Germinal center (tissue), 1 donor: Measurements from ENCODE around the gene LGALS3BP.

Experiments
- DNase-seq: peaks from one replicate; pipeline ENCODE4 v3.0.0; 2012; ENCODE audit warnings: mixed read lengths, low spot score

LGALS3BP gene

DNA sequence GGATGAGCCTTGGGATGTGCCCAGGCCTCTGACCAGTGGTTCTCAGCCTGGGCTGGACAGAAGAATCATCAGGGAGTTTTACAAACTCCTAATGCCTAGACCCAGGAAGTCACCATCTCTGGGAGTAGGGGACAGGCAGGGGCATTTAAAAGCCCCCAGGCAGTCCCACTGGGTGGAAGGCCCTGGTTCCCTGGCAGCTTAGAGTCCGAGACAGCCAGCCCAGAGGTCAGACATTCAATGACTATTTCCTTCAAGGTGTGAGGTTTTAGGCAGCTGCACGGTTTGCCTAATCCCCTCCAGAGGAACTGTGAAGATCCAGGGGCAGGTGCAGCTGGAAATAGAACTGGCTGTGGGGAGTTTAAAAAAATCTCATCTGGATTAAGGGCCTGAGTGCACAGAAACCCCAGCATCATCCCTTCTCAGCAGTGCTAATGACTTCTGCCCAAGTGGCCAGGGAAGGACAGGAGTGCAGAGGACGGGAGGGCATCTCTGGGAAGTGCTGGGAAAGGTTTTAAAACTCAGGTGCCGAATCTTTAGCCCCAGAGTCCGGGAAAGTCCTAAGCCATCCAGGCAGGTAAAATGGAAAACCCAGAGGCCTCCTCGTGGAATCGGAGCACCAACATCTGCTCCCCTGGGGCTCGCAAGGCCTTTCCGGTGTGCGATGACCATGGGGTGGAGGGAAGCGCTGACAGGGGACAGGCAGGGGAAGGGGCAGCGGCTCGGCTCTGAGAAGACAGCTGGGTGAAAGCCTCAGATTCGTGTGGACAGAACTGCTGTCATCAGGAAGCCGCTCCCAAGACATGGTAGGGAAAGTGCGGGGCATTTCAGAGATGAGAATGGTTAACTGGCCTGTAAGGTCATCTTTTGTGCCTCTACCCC, 1.5 kb upstream of the LGALS3BP start:
- no peak for DNase-seq

DNA sequence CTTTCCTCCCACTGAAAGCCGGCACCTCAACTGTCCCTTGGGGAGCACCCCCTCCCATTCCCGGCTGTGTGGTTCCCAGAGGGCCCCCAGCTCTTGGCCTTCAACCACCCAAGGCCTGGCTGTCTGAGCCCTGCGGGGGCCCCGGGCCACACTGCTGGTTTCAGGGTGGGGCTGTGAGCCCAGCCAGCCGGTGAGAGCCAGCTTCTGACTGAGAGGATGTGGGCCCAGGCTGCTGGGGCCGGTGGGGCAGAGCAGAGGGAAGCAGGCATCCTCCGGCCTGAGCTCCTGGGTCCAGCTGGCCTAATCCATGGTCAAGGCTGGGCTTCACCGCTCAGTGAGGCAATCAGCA, 875 bp upstream of the LGALS3BP start:
- DNase-seq, result no peak

DNA sequence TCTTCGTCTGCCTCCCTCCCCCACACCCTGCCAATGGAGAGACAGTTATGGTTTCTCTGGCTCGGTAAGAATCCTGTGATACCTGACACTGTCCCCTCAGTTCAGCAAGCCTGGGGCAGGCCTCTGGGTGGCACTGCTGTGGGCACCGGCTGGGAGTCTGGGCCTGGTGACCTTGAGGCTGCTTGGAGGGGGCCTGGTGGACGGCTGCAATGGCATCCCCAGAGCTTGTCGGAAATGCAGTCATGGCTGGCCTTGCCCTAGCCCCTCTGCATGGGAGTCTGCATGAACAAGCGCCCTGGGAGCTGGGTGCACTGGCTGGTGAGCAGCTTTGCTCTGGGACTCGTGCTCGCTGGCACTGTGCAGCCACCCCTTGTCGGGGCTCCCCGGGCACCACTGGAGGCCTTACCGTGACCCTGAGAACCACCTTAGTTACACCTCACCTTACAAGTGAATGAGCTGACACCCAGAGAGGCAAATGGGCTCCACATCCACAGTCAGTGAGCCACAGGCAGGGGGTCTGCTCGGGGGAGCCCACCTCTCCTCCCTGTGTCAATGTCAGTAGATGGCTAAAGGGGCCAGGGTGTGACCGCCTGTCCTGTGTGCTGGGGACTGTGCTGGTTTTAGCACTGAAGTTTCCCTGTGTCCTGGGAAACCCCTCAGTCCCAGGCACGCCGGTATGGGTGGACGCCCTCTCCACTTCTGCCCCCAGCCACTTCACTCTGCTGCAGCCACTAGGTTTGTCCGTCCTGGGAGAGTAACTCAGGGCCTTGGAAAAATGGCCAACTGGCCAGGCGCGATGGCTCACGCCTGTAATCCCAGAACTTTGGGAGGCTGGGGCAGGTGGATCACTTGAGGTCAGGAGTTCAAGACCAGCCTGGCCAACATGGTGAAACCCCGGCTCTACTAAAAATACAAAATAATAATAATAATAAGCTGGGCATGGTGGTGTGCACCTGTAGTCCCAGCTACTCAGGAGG, 1.4 kb downstream of the LGALS3BP start:
- no peak for DNase-seq

DNA sequence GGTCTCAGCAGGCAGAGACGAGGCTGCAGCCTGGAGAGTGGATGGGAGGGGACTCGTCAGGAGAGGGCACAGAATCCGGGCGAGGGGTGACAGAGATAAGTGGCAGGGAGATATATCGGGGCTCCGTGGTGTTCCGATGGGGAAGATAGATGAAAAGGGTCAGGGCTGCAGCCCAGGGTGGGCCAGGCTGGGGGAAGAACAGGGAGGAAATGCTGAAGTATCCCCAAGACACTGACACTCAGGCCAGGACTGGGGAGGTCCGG, 2.1 kb downstream of the LGALS3BP start:
- no peak for DNase-seq

DNA sequence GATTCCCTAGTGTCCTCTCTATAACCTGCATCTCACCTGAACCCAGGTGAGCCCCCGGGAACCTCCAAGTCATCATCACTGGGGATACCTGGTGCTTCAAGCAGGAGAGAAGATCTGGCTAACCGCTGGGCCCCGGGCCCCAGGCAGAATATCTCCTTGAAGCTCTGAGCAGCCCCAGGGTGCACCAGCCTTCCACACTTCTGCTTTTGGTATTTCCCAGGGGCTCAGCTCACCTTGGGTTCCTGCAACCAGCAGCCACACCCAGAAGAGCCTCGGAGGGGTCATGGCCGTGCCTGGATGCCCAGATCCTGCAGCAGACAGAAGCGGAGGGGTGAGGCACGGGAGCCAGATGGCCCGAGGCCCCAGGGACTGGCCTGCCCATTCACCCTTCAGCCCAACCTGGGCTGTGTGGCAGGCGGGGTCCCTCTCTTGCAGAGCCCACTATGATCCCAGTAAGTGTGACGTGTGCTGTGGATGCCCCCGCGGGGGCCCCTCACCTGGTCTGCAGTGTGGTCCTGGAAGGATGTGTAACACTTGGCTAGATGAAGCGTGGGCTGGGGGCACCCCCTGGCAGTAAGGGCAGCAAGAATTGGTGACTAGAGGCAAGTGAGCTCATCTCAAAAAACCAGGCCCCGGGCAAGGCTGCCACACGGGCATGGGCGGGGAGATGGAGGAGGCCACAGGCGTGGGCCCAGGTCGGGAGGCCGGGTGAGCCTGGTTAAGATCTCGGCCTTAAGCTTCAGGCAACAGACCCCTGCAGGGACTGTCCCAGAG, 2.6 kb downstream of the LGALS3BP start:
- DNase-seq, result peak; percentile 38

DNA sequence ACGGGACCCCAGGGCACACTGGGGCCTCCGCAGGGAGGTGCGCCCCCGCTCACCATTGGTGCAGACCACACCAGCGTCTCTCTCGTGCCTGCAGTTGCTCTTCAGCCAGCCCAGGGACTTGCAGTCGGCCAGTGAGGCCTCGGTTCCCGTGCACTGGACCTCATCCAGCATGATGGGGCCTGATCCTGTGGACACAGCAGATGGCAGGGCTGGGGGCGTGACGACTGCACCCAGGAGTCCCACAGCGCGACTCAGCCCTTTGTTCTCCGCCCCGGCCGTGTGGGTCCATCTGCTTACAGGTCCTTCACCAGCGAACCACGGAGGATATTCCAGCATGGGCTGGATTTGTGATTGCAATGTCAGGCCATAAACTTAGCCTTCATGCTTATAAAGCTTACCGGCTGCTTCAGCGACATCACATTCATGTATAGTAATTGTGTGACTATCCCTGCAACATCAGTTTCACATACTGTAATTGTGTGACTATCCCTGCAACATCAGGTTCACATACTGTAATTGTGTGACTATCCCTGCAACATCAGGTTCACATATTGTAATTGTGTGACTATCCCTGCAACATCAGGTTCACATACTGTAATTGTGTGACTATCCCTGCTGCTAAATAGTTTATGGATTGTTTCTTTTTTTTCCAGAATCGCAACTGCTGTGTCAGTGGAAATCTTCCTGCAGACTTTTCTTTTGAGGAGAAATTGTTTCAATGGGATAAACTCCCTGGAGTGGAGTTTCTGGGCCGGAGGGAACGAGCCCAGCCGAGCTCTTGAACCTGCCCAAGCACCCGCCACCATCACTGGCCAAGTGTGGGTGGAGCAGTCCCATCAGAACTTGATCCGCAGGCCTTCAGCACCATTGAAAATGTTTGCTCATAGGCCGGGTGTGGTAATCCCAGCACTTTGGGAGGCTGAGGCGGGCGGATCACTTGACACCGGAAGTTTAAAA, 4.8 kb downstream of the LGALS3BP start:
- no peak for DNase-seq

DNA sequence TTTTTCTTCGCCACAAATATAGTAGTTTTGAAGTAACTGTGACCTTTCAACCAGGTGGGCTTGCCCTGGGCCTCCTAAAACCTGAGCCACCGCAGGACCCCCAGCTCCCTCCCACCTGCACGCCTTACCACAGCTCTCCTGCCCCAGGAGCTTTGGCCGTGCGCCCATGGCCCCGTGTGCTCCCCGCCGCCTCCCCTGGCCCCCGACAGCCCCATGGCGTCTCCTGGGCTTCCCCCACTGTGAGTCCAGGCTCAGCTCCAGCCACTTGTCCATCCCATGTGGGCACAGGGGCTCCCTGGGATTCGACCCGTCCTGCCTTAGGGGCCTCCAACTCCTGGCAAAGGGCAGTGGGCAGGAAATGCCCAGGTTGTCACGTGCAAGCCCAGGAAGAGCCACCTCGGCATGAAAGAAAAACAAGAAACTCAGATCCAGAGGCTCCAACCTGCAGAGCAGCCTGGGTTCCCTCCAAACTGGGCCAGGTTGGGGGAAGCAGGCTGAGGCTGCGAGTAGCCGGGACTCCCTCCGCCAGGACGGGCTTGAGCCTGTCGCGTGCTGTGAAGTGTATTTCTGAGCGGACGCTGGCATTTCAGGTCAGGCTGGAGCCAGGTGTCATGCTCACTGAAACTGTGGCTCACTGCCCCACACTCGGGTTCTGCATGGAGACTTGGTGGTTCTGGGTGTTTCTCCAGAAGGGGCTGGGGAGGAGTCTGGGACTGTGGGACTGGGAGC, 5.8 kb downstream of the LGALS3BP start:
- no peak for DNase-seq

DNA sequence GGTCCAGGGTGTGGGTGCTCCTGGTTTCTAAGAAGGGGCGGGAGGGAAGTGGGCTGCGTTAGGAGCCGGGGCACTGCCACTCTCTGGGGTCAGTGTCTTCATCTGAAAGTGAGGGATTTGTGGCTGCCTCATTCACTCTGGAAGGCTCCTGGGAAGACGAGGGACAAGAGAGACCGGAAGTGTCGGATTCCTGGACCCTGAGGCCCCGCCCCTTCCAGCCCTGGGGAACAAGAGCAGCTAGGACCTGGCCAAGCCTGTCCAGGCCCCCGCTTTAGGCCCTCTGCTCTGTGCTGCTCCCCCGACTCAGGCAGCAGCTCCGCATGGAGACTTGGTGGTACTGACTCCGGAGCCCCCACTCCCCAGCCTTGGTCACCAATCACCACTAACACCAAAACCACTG, 6.5 kb downstream of the LGALS3BP start:
- no peak for DNase-seq

DNA sequence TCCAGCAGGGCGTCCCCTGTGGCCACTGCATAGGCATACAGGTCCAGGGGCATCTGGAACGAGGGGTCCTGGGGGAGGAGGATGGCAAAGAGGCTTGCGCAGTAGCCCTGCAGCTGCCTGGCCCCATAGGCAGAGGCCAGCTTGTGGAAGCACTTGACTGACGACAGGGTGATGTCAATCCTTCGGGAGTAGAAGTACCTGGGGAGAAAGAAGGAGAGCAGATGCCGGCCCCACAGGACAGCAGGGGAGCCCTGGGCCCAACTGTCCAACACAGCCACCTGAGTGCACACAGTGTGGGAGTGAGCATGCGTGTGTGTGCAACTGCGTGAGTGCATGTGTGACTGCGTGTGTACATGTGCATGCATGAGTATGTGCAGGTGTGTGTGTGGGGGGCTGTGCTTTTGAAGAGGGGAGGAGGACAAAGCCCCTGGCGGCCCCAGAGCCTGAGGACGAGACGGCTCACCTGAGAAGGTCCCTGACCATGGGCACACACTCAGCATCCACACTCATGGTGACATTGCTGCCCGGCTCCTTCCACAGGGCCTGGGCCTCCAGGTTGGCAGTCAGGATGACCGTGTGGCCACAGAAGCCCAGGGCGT, 7.1 kb downstream of the LGALS3BP start:
- no peak for DNase-seq

DNA sequence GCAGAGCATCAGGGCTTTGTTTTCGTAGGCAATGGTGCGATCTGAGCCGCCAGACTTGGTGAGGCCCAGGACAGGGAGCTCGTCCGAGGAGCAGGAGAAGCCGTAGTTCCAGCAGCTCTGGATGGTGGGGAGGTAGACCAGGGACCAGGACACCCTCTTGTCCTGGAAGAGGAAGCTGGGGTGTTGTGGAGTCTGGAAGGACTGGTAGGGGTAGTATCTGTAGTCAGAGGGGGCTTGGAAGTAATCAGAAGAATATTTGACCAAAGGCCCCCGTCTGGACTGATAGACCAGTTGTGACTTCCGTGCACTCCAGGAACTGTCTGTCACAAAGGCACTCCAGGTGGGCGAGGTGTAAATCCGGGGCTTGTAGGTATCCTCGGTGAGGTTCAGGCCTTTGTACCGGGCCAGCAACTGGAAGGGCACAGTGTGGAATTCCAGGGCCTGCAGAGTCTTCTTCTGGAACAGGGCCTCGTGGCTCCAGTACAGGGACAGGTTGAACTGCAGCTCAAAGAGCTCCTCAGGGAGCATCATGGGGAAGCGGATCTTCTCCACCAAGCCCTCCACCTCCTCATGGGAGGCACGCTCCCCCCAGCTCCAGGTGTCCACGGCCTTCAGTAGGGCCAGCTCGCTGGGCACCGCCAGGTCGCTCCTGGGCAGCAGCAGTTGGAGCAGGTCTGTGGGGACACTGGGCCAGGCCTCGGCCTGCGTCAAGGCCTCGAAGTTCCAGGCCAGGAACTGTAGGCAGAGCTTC, 7.8 kb downstream of the LGALS3BP start:
- DNase-seq, result no peak

DNA sequence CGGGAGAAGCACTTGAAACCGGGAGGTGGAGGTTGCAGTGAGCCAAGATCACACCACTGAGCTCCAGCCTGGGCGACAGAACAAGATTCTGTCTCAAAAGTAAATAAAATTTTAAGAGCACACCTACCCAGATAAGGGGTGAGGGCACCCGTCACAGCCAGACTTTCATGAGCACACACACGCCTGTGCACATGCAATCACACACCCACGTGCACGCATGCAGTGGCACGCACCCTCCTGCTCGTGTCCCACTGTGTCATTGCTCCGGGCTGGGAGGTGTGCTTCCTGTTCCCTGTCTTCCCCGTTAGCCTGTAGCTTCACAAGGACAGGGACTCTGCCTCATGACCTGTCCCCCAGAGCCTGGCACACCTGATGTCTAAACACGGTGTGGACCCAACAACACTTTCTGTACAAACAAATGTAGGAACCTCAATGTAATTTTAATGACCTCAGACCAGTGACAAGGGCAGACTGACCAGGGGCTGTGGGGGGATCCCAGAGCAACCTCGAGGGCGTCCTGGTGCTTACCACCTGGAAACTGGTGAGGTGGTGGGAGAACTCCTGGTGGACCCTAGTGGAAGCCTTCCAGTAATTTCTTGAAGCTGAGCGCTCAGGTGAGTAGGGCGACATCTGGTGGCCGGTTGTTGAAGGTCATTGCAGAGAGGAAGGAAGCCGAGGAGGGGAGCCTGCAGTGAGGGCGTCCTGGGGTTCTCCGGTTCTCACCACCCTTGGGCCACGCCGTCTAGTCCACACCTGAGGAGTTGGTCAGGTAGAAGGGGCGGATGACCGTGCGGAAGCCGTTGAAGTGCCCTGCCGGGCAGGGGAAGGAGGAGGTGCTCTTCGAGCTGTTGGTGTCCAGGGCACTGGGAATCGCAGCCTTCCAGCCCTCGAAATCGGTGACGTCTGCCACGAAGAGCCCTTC, 8.6 kb downstream of the LGALS3BP start:
- peak; percentile 75 for DNase-seq

DNA sequence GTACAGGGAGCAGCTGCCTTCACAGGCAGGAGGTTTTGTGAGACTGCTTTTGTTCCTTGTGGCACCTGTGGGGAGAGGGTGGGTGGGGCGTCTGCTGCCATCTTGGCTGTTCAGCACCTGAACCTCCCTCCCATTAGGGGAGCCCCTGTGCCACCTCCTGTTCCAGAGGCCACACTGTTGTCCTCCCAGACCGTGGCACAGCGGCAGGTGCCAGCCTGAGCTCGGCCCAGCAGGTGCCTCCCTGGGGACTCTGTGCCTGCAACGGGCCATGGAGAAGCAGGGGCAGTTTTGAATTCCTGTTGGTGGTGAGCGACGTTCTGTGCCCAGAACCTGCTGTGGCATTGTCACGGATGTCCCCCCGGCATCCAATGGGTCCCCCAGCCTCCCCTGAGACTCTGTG, 9.9 kb downstream of the LGALS3BP start:
- DNase-seq, result no peak

DNA sequence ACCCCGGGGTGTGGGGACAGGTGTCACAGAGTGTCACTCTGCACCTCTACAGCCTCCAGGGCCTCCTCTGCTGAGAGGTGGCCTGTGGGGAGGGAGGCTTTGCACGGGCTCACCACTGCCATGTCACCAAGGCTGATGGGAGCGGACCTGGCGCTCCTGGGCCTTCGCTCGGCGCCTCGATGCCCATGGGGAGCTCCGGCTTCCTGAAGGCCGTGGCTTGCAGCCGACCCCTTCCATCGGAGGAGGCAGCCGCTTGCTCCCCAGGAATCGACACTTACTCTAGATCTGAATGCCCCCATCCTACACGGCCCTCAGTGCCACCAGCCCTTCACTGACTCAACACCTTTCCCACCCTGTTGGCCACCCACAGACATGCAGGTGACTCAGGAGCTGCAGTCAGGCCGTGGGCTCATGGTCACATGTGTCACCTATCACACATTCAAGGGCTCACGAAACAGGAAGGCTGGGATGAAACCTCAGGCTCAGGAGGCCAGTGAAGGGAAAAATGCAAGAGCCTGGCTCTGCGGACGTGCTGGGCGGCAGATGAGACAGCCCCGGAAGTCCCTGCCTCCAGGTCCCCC, 11.9 kb downstream of the LGALS3BP start:
- no peak for DNase-seq

DNA sequence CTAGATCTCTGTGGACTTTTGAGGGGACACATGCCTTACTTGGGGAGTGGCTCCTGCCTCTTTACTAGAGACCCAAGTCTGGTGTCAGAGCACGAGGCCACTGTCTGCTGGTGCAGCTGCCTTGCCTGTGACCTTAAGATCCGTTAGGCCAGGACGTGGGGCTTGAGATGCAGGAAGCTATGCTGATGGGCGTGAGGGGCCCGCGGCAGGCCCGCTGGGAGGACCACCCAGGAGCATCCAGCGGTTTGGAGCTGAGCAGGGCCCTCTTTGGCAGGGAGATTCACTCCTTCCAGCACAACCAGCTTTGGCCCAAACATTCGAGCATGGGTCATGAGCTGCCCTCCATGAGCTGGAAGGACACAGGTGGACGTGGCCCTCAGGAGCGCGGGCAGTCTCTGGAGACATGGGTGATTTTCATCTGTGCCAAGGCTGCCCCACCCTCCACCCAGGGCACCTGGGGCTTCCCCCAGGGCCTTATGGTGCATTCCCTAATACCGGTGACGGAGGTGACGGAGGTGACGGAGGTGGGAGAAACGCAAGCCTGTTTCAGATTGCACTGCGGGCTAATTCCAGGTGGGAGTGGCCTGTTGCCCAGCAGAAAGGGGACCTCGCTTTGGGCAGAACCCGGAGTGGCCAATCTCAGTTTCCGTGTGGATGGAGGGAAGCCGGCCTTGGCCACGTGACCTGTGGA, 12.7 kb downstream of the LGALS3BP start:
- no peak for DNase-seq

DNA sequence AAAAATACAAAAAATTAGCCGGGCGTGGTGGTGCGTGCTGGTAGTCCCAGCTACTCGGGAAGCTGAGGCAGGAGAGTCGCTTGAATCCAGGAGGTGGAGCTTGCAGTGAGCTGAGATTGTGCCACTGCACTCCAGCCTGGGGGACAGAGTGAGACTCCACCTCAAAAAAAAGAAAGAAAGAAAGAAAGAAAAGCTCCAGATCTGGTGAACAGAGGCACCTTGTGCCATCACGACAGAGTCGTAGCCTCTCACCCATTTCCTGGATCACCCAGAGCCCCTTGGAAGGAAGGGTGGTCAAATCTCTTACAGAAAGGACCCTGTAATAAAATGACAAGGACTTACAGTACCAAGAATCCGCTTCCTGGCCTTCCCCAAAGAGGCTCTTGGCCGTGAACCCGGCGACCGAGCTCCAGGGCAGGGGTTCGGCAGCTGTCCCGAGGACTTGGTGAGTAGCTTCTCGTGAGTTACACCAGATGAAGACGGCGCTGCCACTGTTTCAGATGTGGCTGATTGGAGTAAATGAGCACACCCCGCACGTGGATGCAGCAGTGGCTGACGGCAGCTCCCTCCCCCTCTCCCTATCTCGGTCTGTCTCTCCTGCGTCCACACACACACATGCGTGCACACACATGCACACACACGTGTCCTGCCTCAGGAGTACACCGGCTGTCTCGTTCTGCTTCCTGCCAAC, 13.5 kb downstream of the LGALS3BP start:
- DNase-seq, result no peak

DNA sequence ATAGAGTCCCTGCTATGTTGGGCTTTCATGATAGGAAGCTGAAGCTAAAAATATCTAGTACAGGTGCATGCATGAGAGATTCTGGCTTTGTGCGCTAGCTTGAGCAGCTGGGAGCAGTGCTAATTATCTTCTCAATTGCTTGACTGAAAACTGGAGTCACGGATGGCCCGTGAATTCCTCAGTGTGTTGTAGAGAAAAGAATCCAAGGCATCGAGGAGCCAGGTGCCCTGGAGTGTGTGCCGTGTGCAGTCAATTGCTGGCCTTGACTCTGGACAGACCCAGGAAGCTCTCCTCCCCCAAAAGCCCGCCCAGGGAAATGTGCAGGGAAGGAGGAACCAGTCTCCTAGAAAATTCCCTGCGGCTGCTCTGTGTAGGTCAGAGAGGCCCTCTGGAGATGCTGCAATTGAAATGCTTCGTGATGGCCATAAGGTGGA, 14.2 kb downstream of the LGALS3BP start:
- no peak for DNase-seq

DNA sequence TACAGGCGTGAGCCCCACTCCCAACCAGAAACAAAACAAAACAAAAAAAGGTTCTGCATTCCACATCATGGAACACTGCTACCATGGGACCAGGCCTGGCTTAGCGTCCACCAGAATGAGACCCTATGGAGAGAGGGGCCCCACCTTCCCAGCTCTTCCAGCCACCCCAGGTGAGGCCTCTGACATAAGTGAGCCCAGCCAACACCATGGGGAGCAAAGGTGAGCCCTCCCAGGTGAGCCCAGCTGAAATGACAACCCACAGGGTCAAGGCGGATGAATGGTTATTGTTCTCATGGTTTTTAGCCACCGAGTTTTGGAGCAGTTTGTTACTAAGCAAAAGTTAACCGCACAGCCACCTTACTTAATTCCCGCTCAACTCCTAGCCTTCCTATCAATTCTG, 16.3 kb downstream of the LGALS3BP start:
- no peak for DNase-seq
